PC-3 (cell line): ENCODE measurements around the gene ELL2. TPM values are rescaled to one million over a fixed set of nuclear protein-coding genes. Genes with fewer than 3 reads are reported as not detected.

ENCODE experiments used
- ATAC-seq: fragments of 200-7000 bp; cut with Tn5 transposase; 2 replicates; pipeline ENCODE4 v1.9.1; 2020; ENCODE audit warnings: mild to moderate bottlenecking, moderate library complexity
- BruUV-seq: library from RNA; stranded (reverse); fragments of 400-500 nt; replicated peaks from 2 replicates; lab custom pipeline; 2021; lab: Mats Ljungman, UMichigan
- CTCF ChIA-PET: fragments of 300-600 bp; sonication (Branson Sonifier 250); formaldehyde crosslinking; loops from one replicate; lab custom pipeline; 2022; ENCODE audit warnings: antibody characterized with exemption; lab: Charles Lee
- POLR2A ChIA-PET: fragments of 300-600 bp; sonication (Branson Sonifier 250); formaldehyde crosslinking; loops from one replicate; lab custom pipeline; 2022; ENCODE audit warnings: antibody characterized with exemption; ENCODE audit not compliant: unreplicated experiment; lab: Charles Lee
- DNase-seq: peaks from one replicate; pipeline ENCODE4 v3.0.0-alpha.2; 2015
- H2AFZ ChIP-seq: fragments of 300-600 bp; sonication (generic); 2 replicates; pipeline ENCODE4 v1.6.0; 2016; ENCODE audit warnings: antibody characterized with exemption, low read length
- H3F3A ChIP-seq: fragments of 300-600 bp; sonication (generic); one replicate; pipeline ENCODE4 v1.6.0; 2017; ENCODE audit warnings: antibody characterized with exemption, low read length, control low read depth, mild to moderate bottlenecking; ENCODE audit not compliant: unreplicated experiment
- H3K27ac ChIP-seq: fragments of 300-600 bp; sonication (generic); 2 replicates; pipeline ENCODE4 v1.5.1; 2016; ENCODE audit warnings: mild to moderate bottlenecking, low read length
- H3K27me3 ChIP-seq: fragments of 300-600 bp; sonication (generic); 2 replicates; pipeline ENCODE4 v1.6.1; 2016; ENCODE audit warnings: low read length, mixed read lengths
- H3K36me3 ChIP-seq: fragments of 300-600 bp; sonication (generic); 2 replicates; pipeline ENCODE4 v1.6.1; 2016; ENCODE audit warnings: low read depth, mixed run types, low read length, mixed read lengths
- H3K4me1 ChIP-seq: fragments of 300-600 bp; sonication (generic); 2 replicates; pipeline ENCODE4 v1.5.1; 2016; ENCODE audit warnings: low read length; ENCODE audit not compliant: insufficient read depth
- H3K4me2 ChIP-seq: fragments of 300-600 bp; sonication (generic); 2 replicates; pipeline ENCODE4 v1.6.0; 2016; ENCODE audit warnings: low read length
- H3K4me3 ChIP-seq: fragments of 300-600 bp; sonication (generic); 2 replicates; pipeline ENCODE4 v1.5.1; 2016; ENCODE audit warnings: mild to moderate bottlenecking, low read length, mixed read lengths
- H3K79me2 ChIP-seq: fragments of 300-600 bp; sonication (generic); 2 replicates; pipeline ENCODE4 v1.6.1; 2017; ENCODE audit warnings: low read length, mixed read lengths
- H3K9ac ChIP-seq: fragments of 300-600 bp; sonication (generic); 2 replicates; pipeline ENCODE4 v1.6.0; 2016; ENCODE audit warnings: mild to moderate bottlenecking, low read length
- H3K9me2 ChIP-seq: fragments of 300-600 bp; sonication (generic); replicated peaks from 2 replicates; pipeline ENCODE4 v1.6.1; 2016; ENCODE audit warnings: mixed run types, low read length, mixed read lengths
- H3K9me3 ChIP-seq: fragments of 300-600 bp; sonication (generic); 2 replicates; pipeline ENCODE4 v1.6.1; 2016; ENCODE audit warnings: low read length, mixed read lengths
- H4K20me1 ChIP-seq: fragments of 300-600 bp; sonication (generic); 2 replicates; pipeline ENCODE4 v1.6.1; 2016; ENCODE audit warnings: low read length, mixed read lengths
- EZH2 ChIP-seq: fragments of 300-600 bp; sonication (generic); IDR thresholded peaks from one replicate; pipeline ENCODE4 v1.6.1; 2017; ENCODE audit warnings: antibody characterized with exemption, mild to moderate bottlenecking, low read length; ENCODE audit not compliant: unreplicated experiment
- EZH2phosphoT487 ChIP-seq: fragments of 300-600 bp; sonication (generic); IDR thresholded peaks from 2 replicates; pipeline ENCODE4 v1.6.1; 2018; ENCODE audit warnings: mild to moderate bottlenecking, antibody characterized with exemption, low read length, borderline replicate concordance
- intact Hi-C: fragments of 100-400 bp; cut with micrococcal nuclease; formaldehyde crosslinking; loops from 2 replicates; pipeline ENCODE4 v1.9.0; 2023
- total RNA-seq: library from RNA; depleted of rRNA; stranded (reverse); fragments of >200 nt; gene quantifications from 2 replicates; pipeline ENCODE4 v1.2.3, GENCODE V29; 2014
- TF ChIP-seq, protein P1 (sequence below): fragments of 300-600 bp; sonication (generic); conservative IDR thresholded peaks from 2 replicates; pipeline ENCODE4 v1.5.1; 2017; ENCODE audit warnings: antibody characterized with exemption, low read depth, mild to moderate bottlenecking, low read length

The ELL2 gene
- total RNA-seq, 1 experiment from 2014 or later, result 72.2 TPM

GRCh38 chr5:95959051-95959887, 2.4 kb downstream of the ELL2 start:
- Histone ChIP-seq H3K4me1 (peaks cover 65% of the 10 kb centered on the region), H3K4me2 (peak overlapping the region; percentile 97), H3K36me3 (peaks cover 10% of the 10 kb centered on the region), H3K9me2 (no peaks in the 10 kb centered on the region), H2AFZ (no peak overlapping the region), H3K27me3 (no peaks in the 10 kb centered on the region), H3K9ac (peak overlapping the region; percentile 92), H3K27ac (peak overlapping the region; percentile 71), H3F3A (peaks cover 5% of the 10 kb centered on the region), H4K20me1 (peaks cover 62% of the 10 kb centered on the region), H3K9me3 (no peaks in the 10 kb centered on the region), H3K79me2 (peaks cover 79% of the 10 kb centered on the region), H3K4me3 (peak overlapping the region; percentile 99)
- TF ChIP-seq EZH2, result no peak
- TF ChIP-seq, protein P1, sequence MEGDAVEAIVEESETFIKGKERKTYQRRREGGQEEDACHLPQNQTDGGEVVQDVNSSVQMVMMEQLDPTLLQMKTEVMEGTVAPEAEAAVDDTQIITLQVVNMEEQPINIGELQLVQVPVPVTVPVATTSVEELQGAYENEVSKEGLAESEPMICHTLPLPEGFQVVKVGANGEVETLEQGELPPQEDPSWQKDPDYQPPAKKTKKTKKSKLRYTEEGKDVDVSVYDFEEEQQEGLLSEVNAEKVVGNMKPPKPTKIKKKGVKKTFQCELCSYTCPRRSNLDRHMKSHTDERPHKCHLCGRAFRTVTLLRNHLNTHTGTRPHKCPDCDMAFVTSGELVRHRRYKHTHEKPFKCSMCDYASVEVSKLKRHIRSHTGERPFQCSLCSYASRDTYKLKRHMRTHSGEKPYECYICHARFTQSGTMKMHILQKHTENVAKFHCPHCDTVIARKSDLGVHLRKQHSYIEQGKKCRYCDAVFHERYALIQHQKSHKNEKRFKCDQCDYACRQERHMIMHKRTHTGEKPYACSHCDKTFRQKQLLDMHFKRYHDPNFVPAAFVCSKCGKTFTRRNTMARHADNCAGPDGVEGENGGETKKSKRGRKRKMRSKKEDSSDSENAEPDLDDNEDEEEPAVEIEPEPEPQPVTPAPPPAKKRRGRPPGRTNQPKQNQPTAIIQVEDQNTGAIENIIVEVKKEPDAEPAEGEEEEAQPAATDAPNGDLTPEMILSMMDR, result no peak
- no peak for TF ChIP-seq EZH2phosphoT487
- BruUV-seq, result no TSS peak
- ChIA-PET POLR2A (no interaction called here), CTCF (interaction anchor here (0.8 kb wide), 1 partner anchor 376 kb away, joined by 4 read pairs; no protein-coding TSS in a partner anchor)
- intact Hi-C loops, result no loop called here
- no peak for ATAC-seq
- no peak for DNase-seq

DNA sequence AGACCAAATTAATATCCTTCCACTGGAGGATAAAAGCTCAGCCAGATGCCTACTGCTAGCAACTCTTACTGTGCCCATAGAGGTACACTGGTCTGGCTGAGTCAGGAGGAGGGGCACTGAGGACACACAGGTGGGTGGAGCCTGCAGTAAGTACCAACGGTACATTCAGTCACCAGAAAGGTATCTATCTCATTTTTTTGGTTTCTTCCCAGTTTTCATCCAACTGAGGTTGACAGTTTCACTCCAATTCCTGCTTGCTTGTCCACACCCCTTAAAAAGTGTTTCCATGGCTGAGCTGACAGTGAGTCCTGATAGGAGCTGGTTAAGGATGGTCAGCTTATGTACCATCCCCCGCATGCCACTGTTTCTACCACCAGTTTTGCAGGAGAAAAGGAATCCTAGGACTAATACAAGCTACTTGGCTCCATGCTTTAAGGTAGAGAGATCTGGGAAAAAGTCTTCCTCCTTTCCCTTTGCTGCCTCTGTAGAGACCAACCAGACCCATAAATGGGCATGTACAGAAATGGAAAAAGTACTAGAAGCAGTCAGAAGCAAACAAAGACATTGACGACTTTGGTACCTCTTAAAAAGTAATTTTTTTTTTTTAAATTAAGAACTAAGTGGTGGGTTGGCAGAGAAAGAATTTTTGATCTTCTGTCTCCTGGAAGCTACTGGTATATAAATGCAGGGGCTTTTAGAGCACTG, 3.2 kb downstream of the ELL2 start:
- Histone ChIP-seq H3K27me3 (no peaks in the 10 kb centered on the region), H3K9me3 (no peaks in the 10 kb centered on the region), H4K20me1 (peaks cover 67% of the 10 kb centered on the region), H3F3A (no peaks in the 10 kb centered on the region), H3K9me2 (no peaks in the 10 kb centered on the region), H3K36me3 (peaks cover 11% of the 10 kb centered on the region), H3K4me1 (peaks cover 57% of the 10 kb centered on the region), H2AFZ (no peak overlapping the region), H3K9ac (no peak overlapping the region), H3K4me3 (peak overlapping the region; percentile 99), H3K4me2 (peak overlapping the region; percentile 97), H3K27ac (0 out of 2 replicates have a peak overlapping the region, but pooled peaks have one; percentile 71), H3K79me2 (peaks cover 87% of the 10 kb centered on the region)
- no TSS peak for BruUV-seq
- TF ChIP-seq EZH2phosphoT487 (no peak), EZH2 (no peak)
- TF ChIP-seq, protein P1, result no peak
- ChIA-PET CTCF (interaction anchor here (0.8 kb wide), 1 partner anchor 377 kb away, joined by 4 read pairs; no protein-coding TSS in a partner anchor), POLR2A (no interaction called here)
- ATAC-seq (no peak), DNase-seq (peak; percentile 45)
- intact Hi-C loops, result no loop called here
